GM10248 (cell line): Measurements from ENCODE around the gene PMM2.

ENCODE experiments used
- CTCF ChIA-PET: fragments of 300-600 bp; sonication (Branson Sonifier 250); formaldehyde crosslinking; extraction: SDS; loops from one replicate; lab custom pipeline; 2021; ENCODE audit warnings: antibody characterized with exemption; lab: Yijun Ruan, JAX
- POLR2A ChIA-PET: fragments of 350-650 bp; sonication (Branson Sonifier 250); formaldehyde crosslinking; extraction: SDS; loops from one replicate; lab custom pipeline; 2020; ENCODE audit warnings: antibody characterized with exemption; lab: Yijun Ruan, JAX
- DNase-seq: peaks from one replicate; pipeline ENCODE4 v3.0.0; 2012; ENCODE audit errors: extremely low spot score
- CTCF ChIP-seq: IDR thresholded peaks from 2 replicates; pipeline ENCODE4 v1.5.1; 2012; ENCODE audit warnings: mild to moderate bottlenecking, low read depth; ENCODE audit errors: extremely low read depth, missing control alignments, control extremely low read depth

Gene PMM2

GRCh38 chr16:8814095-8814806 is 16.6 kb downstream of the PMM2 start:
- ChIA-PET CTCF (no interaction called here), POLR2A (no interaction called here)
- no peak for DNase-seq
- TF ChIP-seq CTCF, result no peak

- CTCF ChIA-PET, result interaction anchor here (1.0 to 2.4 kb wide), 4 partner anchors 13 to 75 kb away, joined by 3 to 7 read pairs (median 4); no protein-coding TSS in a partner anchor
- POLR2A ChIA-PET, result no interaction called here
- DNase-seq, result no peak
- TF ChIP-seq CTCF, result no peak
Measured at GRCh38 chr16:8816967-8817655, 19.5 kb downstream of the PMM2 start.

GRCh38 chr16:8818504-8819270 is 21.0 kb downstream of the PMM2 start:
- ChIA-PET POLR2A (interaction anchor here (0.9 kb wide), 1 partner anchor 50 kb away, joined by 5 read pairs; the partner anchor contains the start of gene CARHSP1), CTCF (interaction anchor here (1.2 to 2.4 kb wide), 6 partner anchors 8 to 73 kb away, joined by 3 to 10 read pairs (median 6); no protein-coding TSS in a partner anchor)
- DNase-seq, result peak; percentile 75
- no peak for TF ChIP-seq CTCF

- ChIA-PET CTCF (interaction anchor here (1.2 to 2.1 kb wide), 6 partner anchors 9 to 61 kb away, joined by 3 to 10 read pairs (median 5); no protein-coding TSS in a partner anchor), POLR2A (interaction anchor here (0.9 kb wide), 1 partner anchor 49 kb away, joined by 5 read pairs; the partner anchor contains the start of gene CARHSP1)
- TF ChIP-seq CTCF, result no peak
- DNase-seq, result no peak
Measured at GRCh38 chr16:8819411-8820034, 21.9 kb downstream of the PMM2 start.

GRCh38 chr16:8822403-8822802 is 24.8 kb downstream of the PMM2 start:
- POLR2A ChIA-PET, result interaction anchor here (1.7 kb wide), 1 partner anchor 12 kb away, joined by 3 read pairs; no protein-coding TSS in a partner anchor
- no peak for DNase-seq
- CTCF ChIA-PET, result interaction anchor here (1.1 to 1.8 kb wide), 2 partner anchors 29 to 31 kb away, joined by 6 read pairs; no protein-coding TSS in a partner anchor

More at GRCh38 chr16:8822403-8822802, 24.8 kb downstream of the PMM2 start:
- no peak for TF ChIP-seq CTCF
